ENCODE measurements around the gene CLPTM1L.
"Not testable (repeated sequence)": the region's sequence is repeated elsewhere in the genome, so short reads cannot be mapped to it uniquely, and the experiment has no call there.

CLPTM1L gene

GRCh38 chr5:1343315-1343751, 1.6 kb downstream of the CLPTM1L start:
- no peak overlapping the region for H4K8ac ChIP-seq (ENCODE audit: low read depth, low read length)
- H3K4me1 ChIP-seq (ENCODE audit: control insufficient read depth, low read depth, low read length), result peaks cover 2% of the 10 kb centered on the region
- no peak overlapping the region for H3K18ac ChIP-seq (ENCODE audit: low read length)
- H2AK5ac ChIP-seq (ENCODE audit: low read length), result no peak overlapping the region
- H3K27me3 ChIP-seq (ENCODE audit: insufficient read depth, low read length, poor library complexity), result no peaks in the 10 kb centered on the region
- no peak overlapping the region for H3K9ac ChIP-seq (ENCODE audit: low read length)
- WGBS (ENCODE audit: extremely low coverage, insufficient coverage, low lambda C conversion rate), result no CpG with 5 or more reads among the region's 9 CpGs
- H3K4ac ChIP-seq (ENCODE audit: low read depth, low read length), result no peak overlapping the region
- no peak overlapping the region for H3K27ac ChIP-seq (ENCODE audit: low read depth, low read length)
- H3K36me3 ChIP-seq (ENCODE audit: control insufficient read depth, insufficient read depth, low read length), result peaks cover 13% of the 10 kb centered on the region
- no peak overlapping the region for H3K56ac ChIP-seq (ENCODE audit: low read length)
- H2BK15ac ChIP-seq (replicated peaks; ENCODE audit: low read depth), result no peak overlapping the region
- H3K23ac ChIP-seq (ENCODE audit: low read length), result no peak overlapping the region
- H3K79me2 ChIP-seq (ENCODE audit: control insufficient read depth, insufficient read depth, low read length), result peaks cover 11% of the 10 kb centered on the region
- no peak overlapping the region for H3K4me3 ChIP-seq (ENCODE audit: low read length)
- H4K5ac ChIP-seq (ENCODE audit: low read length), result no peak overlapping the region
- H2BK5ac ChIP-seq (ENCODE audit: low read length), result no peak overlapping the region
- no peak overlapping the region for H2BK120ac ChIP-seq (ENCODE audit: low read depth, low read length)
- DNase-seq, result no peak
- H3K4me2 ChIP-seq (ENCODE audit: low read length), result no peak overlapping the region
- H3K79me1 ChIP-seq (ENCODE audit: low read length), result peaks cover 11% of the 10 kb centered on the region

GRCh38 chr5:1342711-1343110, 2.2 kb downstream of the CLPTM1L start:
- not testable (repeated sequence) for H3K4me3 ChIP-seq (ENCODE audit: low read length); H4K5ac ChIP-seq (ENCODE audit: low read length); H3K4me1 ChIP-seq (ENCODE audit: control insufficient read depth, low read depth, low read length); H3K56ac ChIP-seq (ENCODE audit: low read length); DNase-seq; H2BK120ac ChIP-seq (ENCODE audit: low read depth, low read length); H3K18ac ChIP-seq (ENCODE audit: low read length); H3K23ac ChIP-seq (ENCODE audit: low read length); H3K27ac ChIP-seq (ENCODE audit: low read depth, low read length); H3K27me3 ChIP-seq (ENCODE audit: insufficient read depth, low read length, poor library complexity); H3K4me2 ChIP-seq (ENCODE audit: low read length); H2AK5ac ChIP-seq (ENCODE audit: low read length); H2BK15ac ChIP-seq (replicated peaks; ENCODE audit: low read depth); H4K8ac ChIP-seq (ENCODE audit: low read depth, low read length); H3K4ac ChIP-seq (ENCODE audit: low read depth, low read length); H2BK5ac ChIP-seq (ENCODE audit: low read length); H3K9ac ChIP-seq (ENCODE audit: low read length)
- H3K36me3 ChIP-seq (ENCODE audit: control insufficient read depth, insufficient read depth, low read length), result peaks cover 14% of the 10 kb centered on the region
- WGBS (ENCODE audit: extremely low coverage, insufficient coverage, low lambda C conversion rate), result no CpG with 5 or more reads among the region's 14 CpGs
- H3K79me1 ChIP-seq (ENCODE audit: low read length), result peaks cover 13% of the 10 kb centered on the region
- H3K79me2 ChIP-seq (ENCODE audit: control insufficient read depth, insufficient read depth, low read length), result peaks cover 11% of the 10 kb centered on the region

GRCh38 chr5:1342268-1342667, 2.6 kb downstream of the CLPTM1L start:
- H3K56ac ChIP-seq (ENCODE audit: low read length), result no peak overlapping the region
- WGBS (ENCODE audit: extremely low coverage, insufficient coverage, low lambda C conversion rate), result no CpG with 5 or more reads among the region's 12 CpGs
- no peak overlapping the region for H3K23ac ChIP-seq (ENCODE audit: low read length)
- H3K9ac ChIP-seq (ENCODE audit: low read length), result no peak overlapping the region
- no peak overlapping the region for H2BK5ac ChIP-seq (ENCODE audit: low read length)
- H3K79me1 ChIP-seq (ENCODE audit: low read length), result peaks cover 13% of the 10 kb centered on the region
- H3K4ac ChIP-seq (ENCODE audit: low read depth, low read length), result no peak overlapping the region
- H2AK5ac ChIP-seq (ENCODE audit: low read length), result no peak overlapping the region
- H3K4me3 ChIP-seq (ENCODE audit: low read length), result no peak overlapping the region
- H3K4me1 ChIP-seq (ENCODE audit: control insufficient read depth, low read depth, low read length), result peaks cover 2% of the 10 kb centered on the region
- H3K27me3 ChIP-seq (ENCODE audit: insufficient read depth, low read length, poor library complexity), result no peaks in the 10 kb centered on the region
- H2BK120ac ChIP-seq (ENCODE audit: low read depth, low read length), result no peak overlapping the region
- no peak for DNase-seq
- peaks cover 11% of the 10 kb centered on the region for H3K79me2 ChIP-seq (ENCODE audit: control insufficient read depth, insufficient read depth, low read length)
- H3K4me2 ChIP-seq (ENCODE audit: low read length), result no peak overlapping the region
- no peak overlapping the region for H2BK15ac ChIP-seq (replicated peaks; ENCODE audit: low read depth)
- H4K8ac ChIP-seq (ENCODE audit: low read depth, low read length), result no peak overlapping the region
- peaks cover 18% of the 10 kb centered on the region for H3K36me3 ChIP-seq (ENCODE audit: control insufficient read depth, insufficient read depth, low read length)
- H4K5ac ChIP-seq (ENCODE audit: low read length), result no peak overlapping the region
- no peak overlapping the region for H3K18ac ChIP-seq (ENCODE audit: low read length)
- H3K27ac ChIP-seq (ENCODE audit: low read depth, low read length), result no peak overlapping the region

- H3K4me3 ChIP-seq (ENCODE audit: low read length), result no peak overlapping the region
- DNase-seq, result no peak
- H3K4me1 ChIP-seq (ENCODE audit: control insufficient read depth, low read depth, low read length), result peaks cover 2% of the 10 kb centered on the region
Measured at GRCh38 chr5:1341863-1342262, 3.0 kb downstream of the CLPTM1L start.

GRCh38 chr5:1339818-1340210, 5.1 kb downstream of the CLPTM1L start:
- H3K4me1 ChIP-seq (ENCODE audit: control insufficient read depth, low read depth, low read length); H4K8ac ChIP-seq (ENCODE audit: low read depth, low read length); H3K4ac ChIP-seq (ENCODE audit: low read depth, low read length); H3K4me3 ChIP-seq (ENCODE audit: low read length); H3K9ac ChIP-seq (ENCODE audit: low read length); H2AK5ac ChIP-seq (ENCODE audit: low read length); H2BK120ac ChIP-seq (ENCODE audit: low read depth, low read length); H3K56ac ChIP-seq (ENCODE audit: low read length); H4K5ac ChIP-seq (ENCODE audit: low read length); DNase-seq; H3K27me3 ChIP-seq (ENCODE audit: insufficient read depth, low read length, poor library complexity); H3K27ac ChIP-seq (ENCODE audit: low read depth, low read length); H2BK5ac ChIP-seq (ENCODE audit: low read length); H3K4me2 ChIP-seq (ENCODE audit: low read length); H3K18ac ChIP-seq (ENCODE audit: low read length); H2BK15ac ChIP-seq (replicated peaks; ENCODE audit: low read depth); H3K23ac ChIP-seq (ENCODE audit: low read length): not testable (repeated sequence)
- H3K79me1 ChIP-seq (ENCODE audit: low read length), result peaks cover 13% of the 10 kb centered on the region
- peaks cover 18% of the 10 kb centered on the region for H3K36me3 ChIP-seq (ENCODE audit: control insufficient read depth, insufficient read depth, low read length)
- WGBS (ENCODE audit: extremely low coverage, insufficient coverage, low lambda C conversion rate), result no CpG with 5 or more reads among the region's 17 CpGs
- H3K79me2 ChIP-seq (ENCODE audit: control insufficient read depth, insufficient read depth, low read length), result peaks cover 11% of the 10 kb centered on the region

More at GRCh38 chr5:1341863-1342262, 3.0 kb downstream of the CLPTM1L start:
- H3K18ac ChIP-seq (ENCODE audit: low read length), result no peak overlapping the region
- no peak overlapping the region for H3K4ac ChIP-seq (ENCODE audit: low read depth, low read length)
- H3K23ac ChIP-seq (ENCODE audit: low read length), result no peak overlapping the region
- no peaks in the 10 kb centered on the region for H3K27me3 ChIP-seq (ENCODE audit: insufficient read depth, low read length, poor library complexity)
- H2BK5ac ChIP-seq (ENCODE audit: low read length), result no peak overlapping the region
- no peak overlapping the region for H3K9ac ChIP-seq (ENCODE audit: low read length)
- no peak overlapping the region for H3K56ac ChIP-seq (ENCODE audit: low read length)
- H3K27ac ChIP-seq (ENCODE audit: low read depth, low read length), result no peak overlapping the region
- no CpG with 5 or more reads among the region's 15 CpGs for WGBS (ENCODE audit: extremely low coverage, insufficient coverage, low lambda C conversion rate)
- H3K36me3 ChIP-seq (ENCODE audit: control insufficient read depth, insufficient read depth, low read length), result peaks cover 18% of the 10 kb centered on the region
- H4K8ac ChIP-seq (ENCODE audit: low read depth, low read length), result no peak overlapping the region
- H2BK120ac ChIP-seq (ENCODE audit: low read depth, low read length), result no peak overlapping the region
- H3K79me1 ChIP-seq (ENCODE audit: low read length), result peaks cover 13% of the 10 kb centered on the region
- H2AK5ac ChIP-seq (ENCODE audit: low read length), result no peak overlapping the region
- no peak overlapping the region for H4K5ac ChIP-seq (ENCODE audit: low read length)
- H3K79me2 ChIP-seq (ENCODE audit: control insufficient read depth, insufficient read depth, low read length), result peaks cover 11% of the 10 kb centered on the region
- H2BK15ac ChIP-seq (replicated peaks; ENCODE audit: low read depth), result no peak overlapping the region
- H3K4me2 ChIP-seq (ENCODE audit: low read length), result no peak overlapping the region

- not testable (repeated sequence) for H2BK120ac ChIP-seq (ENCODE audit: low read depth, low read length); DNase-seq; H3K23ac ChIP-seq (ENCODE audit: low read length); H3K56ac ChIP-seq (ENCODE audit: low read length); H2AK5ac ChIP-seq (ENCODE audit: low read length); H3K27me3 ChIP-seq (ENCODE audit: insufficient read depth, low read length, poor library complexity); H4K8ac ChIP-seq (ENCODE audit: low read depth, low read length); H3K79me2 ChIP-seq (ENCODE audit: control insufficient read depth, insufficient read depth, low read length); H4K5ac ChIP-seq (ENCODE audit: low read length); H3K4ac ChIP-seq (ENCODE audit: low read depth, low read length); H2BK5ac ChIP-seq (ENCODE audit: low read length); H2BK15ac ChIP-seq (replicated peaks; ENCODE audit: low read depth); H3K4me3 ChIP-seq (ENCODE audit: low read length); H3K27ac ChIP-seq (ENCODE audit: low read depth, low read length); H3K18ac ChIP-seq (ENCODE audit: low read length); H3K9ac ChIP-seq (ENCODE audit: low read length); H3K4me2 ChIP-seq (ENCODE audit: low read length); H3K4me1 ChIP-seq (ENCODE audit: control insufficient read depth, low read depth, low read length)
- H3K79me1 ChIP-seq (ENCODE audit: low read length), result peaks cover 13% of the 10 kb centered on the region
- peaks cover 18% of the 10 kb centered on the region for H3K36me3 ChIP-seq (ENCODE audit: control insufficient read depth, insufficient read depth, low read length)
- WGBS (ENCODE audit: extremely low coverage, insufficient coverage, low lambda C conversion rate), result no CpG with 5 or more reads among the region's 34 CpGs
Measured at GRCh38 chr5:1339139-1339817, 5.6 kb downstream of the CLPTM1L start.

Measured in mesendoderm (in vitro differentiated cells).